SK-N-SH (cell line): ENCODE data around the gene APP. TPM values are rescaled to one million over a fixed set of nuclear protein-coding genes. Genes with fewer than 3 reads are reported as not detected.

Source experiments
- CTCF ChIA-PET: fragments of 300-600, 350-600 bp; formaldehyde crosslinking; extraction: SDS; loops from one replicate; lab custom pipeline; 2021; lab: Yijun Ruan, JAX
- POLR2A ChIA-PET: fragments of 350-600 bp; sonication (Branson Sonifier 250); formaldehyde crosslinking; extraction: SDS; loops from one replicate; lab custom pipeline; 2020; ENCODE audit warnings: antibody characterized with exemption, inconsistent platforms; lab: Yijun Ruan, JAX
- DNase-seq: peaks from one replicate; pipeline ENCODE4 v3.0.0; 2012
- H2AFZ ChIP-seq: fragments of 200-600 bp; sonication (generic); 2 replicates; pipeline ENCODE4 v1.8.1; 2016; ENCODE audit warnings: antibody characterized with exemption, mild to moderate bottlenecking, low read depth
- H3F3A ChIP-seq: fragments of 200-600 bp; sonication (generic); replicated peaks from 2 replicates; pipeline ENCODE3; 2016; ENCODE audit warnings: antibody characterized with exemption, mild to moderate bottlenecking; ENCODE audit not compliant: insufficient read depth
- H3K27ac ChIP-seq, 2 experiments: fragments of 200-500 bp in 1 of 2; fragments of 200-600 bp in 1 of 2; sonication (Bioruptor generic) in 1 of 2; sonication (generic), shearing (Covaris generic) in 1 of 2; 2 replicates each; pipeline versions ENCODE4 v1.5.1 to v1.6.1; 2014 to 2016; ENCODE audit warnings: low read depth in 2 of 2, inconsistent platforms in 1 of 2, low read length in 1 of 2, mild to moderate bottlenecking in 1 of 2, mixed read lengths in 1 of 2
- H3K27me3 ChIP-seq: fragments of 200-600 bp; sonication (generic), shearing (Covaris generic); 2 replicates; pipeline ENCODE4 v1.6.1; 2016; ENCODE audit warnings: mixed run types; ENCODE audit not compliant: insufficient read depth
- H3K36me3 ChIP-seq, 2 experiments: fragments of 200-500 bp in 1 of 2; fragments of 200-600 bp in 1 of 2; sonication (Bioruptor generic) in 1 of 2; sonication (generic) in 1 of 2; replicated peaks in 1 of 2; 2 replicates each; pipeline versions ENCODE3 to v1.5.1; 2014 to 2016; ENCODE audit warnings: low read length in 1 of 2, mild to moderate bottlenecking in 1 of 2; ENCODE audit not compliant: insufficient read depth in 2 of 2, control insufficient read depth in 1 of 2
- H3K4me1 ChIP-seq, 2 experiments: fragments of 200-500 bp in 1 of 2; fragments of 200-600 bp in 1 of 2; sonication (Bioruptor generic) in 1 of 2; sonication (generic), shearing (Covaris generic) in 1 of 2; 2 replicates each; pipeline versions ENCODE4 v1.5.1 to v1.6.1; 2014 to 2016; ENCODE audit warnings: low read depth in 1 of 2, low read length in 1 of 2, mixed run types in 1 of 2; ENCODE audit not compliant: insufficient read depth in 2 of 2, control insufficient read depth in 1 of 2
- H3K4me2 ChIP-seq: fragments of 200-600 bp; sonication (generic), shearing (Covaris generic); 2 replicates; pipeline ENCODE4 v1.6.1; 2017; ENCODE audit warnings: mixed run types
- H3K4me3 ChIP-seq, 2 experiments: fragments of 200-500 bp in 1 of 2; fragments of 200-600 bp in 1 of 2; sonication (Bioruptor generic) in 1 of 2; sonication (generic), shearing (Covaris generic) in 1 of 2; 2 replicates each; pipeline versions ENCODE4 v1.5.1 to v1.8.1; 2014 to 2016; ENCODE audit warnings: low read depth in 2 of 2, inconsistent platforms in 1 of 2, low read length in 1 of 2, mild to moderate bottlenecking in 1 of 2, mixed read lengths in 1 of 2, moderate library complexity in 1 of 2
- H3K79me2 ChIP-seq: fragments of 200-600 bp; sonication (generic); 2 replicates; pipeline ENCODE4 v1.8.1; 2017; ENCODE audit warnings: mild to moderate bottlenecking; ENCODE audit not compliant: insufficient read depth
- H3K9ac ChIP-seq: fragments of 200-600 bp; sonication (generic); 2 replicates; pipeline ENCODE4 v1.6.1; 2017; ENCODE audit warnings: mixed run types
- H3K9me2 ChIP-seq: fragments of 200-600 bp; sonication (generic); 2 replicates; pipeline ENCODE4 v1.6.1; 2017; ENCODE audit warnings: mixed run types
- H3K9me3 ChIP-seq: fragments of 200-600 bp; sonication (generic); 2 replicates; pipeline ENCODE4 v1.6.1; 2017; ENCODE audit warnings: mixed run types, mild to moderate bottlenecking, moderate library complexity
- H4K20me1 ChIP-seq: fragments of 200-600 bp; sonication (generic); 2 replicates; pipeline ENCODE4 v1.6.1; 2017; ENCODE audit warnings: mild to moderate bottlenecking, mixed run types; ENCODE audit not compliant: insufficient read depth
- CHD2 ChIP-seq: fragments of 150-350 bp; IDR thresholded peaks from 2 replicates; pipeline ENCODE4 v1.6.1; 2018; ENCODE audit warnings: low read length; ENCODE audit not compliant: partially characterized antibody
- EP300 ChIP-seq, 2 experiments: IDR thresholded peaks; 2 replicates each; pipeline versions ENCODE4 v1.4.0 to v1.6.1; 2012; ENCODE audit warnings: borderline replicate concordance in 1 of 2, low read depth in 1 of 2, low read length in 1 of 2
- EZH2phosphoT487 ChIP-seq: fragments of 200-600 bp; sonication (generic); IDR thresholded peaks from 2 replicates; pipeline ENCODE4 v1.6.1; 2017; ENCODE audit warnings: low read depth, mixed run types, mild to moderate bottlenecking, antibody characterized with exemption, moderate library complexity, borderline replicate concordance
- FOXM1 ChIP-seq: IDR thresholded peaks from 2 replicates; pipeline ENCODE4 v1.4.0; 2012; ENCODE audit warnings: low read depth, mild to moderate bottlenecking
- GABPA ChIP-seq: IDR thresholded peaks from 2 replicates; pipeline ENCODE4 v1.4.0; 2012; ENCODE audit warnings: low read depth, mild to moderate bottlenecking
- GATA2 ChIP-seq: sonication (generic); formaldehyde crosslinking; IDR thresholded peaks from 2 replicates; pipeline ENCODE4 v1.5.0; 2020; ENCODE audit warnings: mild to moderate bottlenecking, missing genetic modification reagents
- MEF2A ChIP-seq: IDR thresholded peaks from 2 replicates; pipeline ENCODE4 v1.4.0; 2012; ENCODE audit warnings: low read depth, borderline replicate concordance
- NFIC ChIP-seq: IDR thresholded peaks from 2 replicates; pipeline ENCODE4 v1.4.0; 2012; ENCODE audit warnings: borderline replicate concordance
- NRF1 ChIP-seq: IDR thresholded peaks from 2 replicates; pipeline ENCODE4 v1.6.1; 2012; ENCODE audit warnings: low read depth, mild to moderate bottlenecking, low read length
- POLR2AphosphoS5 ChIP-seq: IDR thresholded peaks from 2 replicates; pipeline ENCODE4 v1.6.1; 2012; ENCODE audit warnings: low read depth, low read length
- RAD21 ChIP-seq: IDR thresholded peaks from 2 replicates; pipeline ENCODE4 v1.6.1; 2012; ENCODE audit warnings: mild to moderate bottlenecking, low read length
- RCOR1 ChIP-seq: fragments of 150-350 bp; IDR thresholded peaks from 2 replicates; pipeline ENCODE4 v1.6.1; 2017; ENCODE audit warnings: antibody characterized with exemption, low read length
- REST ChIP-seq: IDR thresholded peaks from 2 replicates; pipeline ENCODE4 v1.6.1; 2012; ENCODE audit warnings: mild to moderate bottlenecking, low read depth, low read length, moderate library complexity
- RFX5 ChIP-seq: IDR thresholded peaks from 2 replicates; pipeline ENCODE4 v1.6.1; 2012; ENCODE audit warnings: mild to moderate bottlenecking, improper control_type of control experiment, low read length
- TAF1 ChIP-seq: IDR thresholded peaks from 2 replicates; pipeline ENCODE4 v1.6.1; 2012; ENCODE audit warnings: low read depth, mild to moderate bottlenecking, low read length, moderate library complexity, borderline replicate concordance
- YY1 ChIP-seq: IDR thresholded peaks from 2 replicates; pipeline ENCODE4 v1.4.0; 2012; ENCODE audit warnings: low read depth, mild to moderate bottlenecking
- WGBS: methylation state at CpG from one replicate; pipeline ENCODE4 v1.1.6; 2017; ENCODE audit warnings: low lambda C conversion rate; 5-methylcytosine and 5-hydroxymethylcytosine counted together
- polyA plus RNA-seq, 3 experiments: library from polyadenylated mRNA; depleted of rRNA; stranded (reverse); fragments of >200 nt; gene quantifications; 2 replicates each; pipeline ENCODE4 v1.2.3, GENCODE V29; 2012
- TF ChIP-seq, protein P1 (sequence below): IDR thresholded peaks from 2 replicates; pipeline ENCODE4; 2012
- TF ChIP-seq, protein P2 (sequence below): IDR thresholded peaks from 2 replicates; pipeline ENCODE4 v1.4.0; 2012; ENCODE audit warnings: low read depth, borderline replicate concordance
- TF ChIP-seq, protein P3 (sequence below): IDR thresholded peaks from 2 replicates; pipeline ENCODE4 v1.4.0; 2012; ENCODE audit warnings: low read depth, borderline replicate concordance

Gene APP
- polyA plus RNA-seq, 1 of the 3 experiments (the other 2 are of a cell fraction) = 780 TPM

GRCh38 chr21:25857308-25858074, 313.1 kb downstream of the APP start:
- no peaks in the 10 kb centered on the region for H3K36me3 ChIP-seq
- no peak overlapping the region for H3K27ac ChIP-seq
- no peaks in the 10 kb centered on the region for H3K27me3 ChIP-seq
- no peaks in the 10 kb centered on the region for H3K9me3 ChIP-seq
- no peaks in the 10 kb centered on the region for H4K20me1 ChIP-seq
- no peak overlapping the region for H2AFZ ChIP-seq
- no peaks in the 10 kb centered on the region for H3K4me1 ChIP-seq
- H3K4me2 ChIP-seq = no peak overlapping the region
- H3K9me2 ChIP-seq = no peaks in the 10 kb centered on the region
- TF ChIP-seq REST (no peak), GATA2 (CRISPR knock-in tag) (no peak)
- 52% methylated on average over 6 of the region's 6 CpGs for whole genome bisulfite sequencing
- H3K4me3 ChIP-seq = no peak overlapping the region
- CTCF ChIA-PET = no interaction called here
- H3K79me2 ChIP-seq = no peaks in the 10 kb centered on the region
- no peaks in the 10 kb centered on the region for H3F3A ChIP-seq
- DNase-seq = no peak
- H3K9ac ChIP-seq = no peak overlapping the region
- POLR2A ChIA-PET = no interaction called here

GRCh38 chr21:25855576-25855975, 315.0 kb downstream of the APP start:
- CTCF ChIA-PET = no interaction called here
- TF ChIP-seq, protein P1, sequence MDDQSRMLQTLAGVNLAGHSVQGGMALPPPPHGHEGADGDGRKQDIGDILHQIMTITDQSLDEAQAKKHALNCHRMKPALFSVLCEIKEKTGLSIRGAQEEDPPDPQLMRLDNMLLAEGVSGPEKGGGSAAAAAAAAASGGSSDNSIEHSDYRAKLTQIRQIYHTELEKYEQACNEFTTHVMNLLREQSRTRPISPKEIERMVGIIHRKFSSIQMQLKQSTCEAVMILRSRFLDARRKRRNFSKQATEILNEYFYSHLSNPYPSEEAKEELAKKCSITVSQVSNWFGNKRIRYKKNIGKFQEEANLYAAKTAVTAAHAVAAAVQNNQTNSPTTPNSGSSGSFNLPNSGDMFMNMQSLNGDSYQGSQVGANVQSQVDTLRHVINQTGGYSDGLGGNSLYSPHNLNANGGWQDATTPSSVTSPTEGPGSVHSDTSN = no peak
- TF ChIP-seq, protein P2, sequence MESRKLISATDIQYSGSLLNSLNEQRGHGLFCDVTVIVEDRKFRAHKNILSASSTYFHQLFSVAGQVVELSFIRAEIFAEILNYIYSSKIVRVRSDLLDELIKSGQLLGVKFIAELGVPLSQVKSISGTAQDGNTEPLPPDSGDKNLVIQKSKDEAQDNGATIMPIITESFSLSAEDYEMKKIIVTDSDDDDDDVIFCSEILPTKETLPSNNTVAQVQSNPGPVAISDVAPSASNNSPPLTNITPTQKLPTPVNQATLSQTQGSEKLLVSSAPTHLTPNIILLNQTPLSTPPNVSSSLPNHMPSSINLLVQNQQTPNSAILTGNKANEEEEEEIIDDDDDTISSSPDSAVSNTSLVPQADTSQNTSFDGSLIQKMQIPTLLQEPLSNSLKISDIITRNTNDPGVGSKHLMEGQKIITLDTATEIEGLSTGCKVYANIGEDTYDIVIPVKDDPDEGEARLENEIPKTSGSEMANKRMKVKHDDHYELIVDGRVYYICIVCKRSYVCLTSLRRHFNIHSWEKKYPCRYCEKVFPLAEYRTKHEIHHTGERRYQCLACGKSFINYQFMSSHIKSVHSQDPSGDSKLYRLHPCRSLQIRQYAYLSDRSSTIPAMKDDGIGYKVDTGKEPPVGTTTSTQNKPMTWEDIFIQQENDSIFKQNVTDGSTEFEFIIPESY = no peak
- TF ChIP-seq MEF2A (no peak), RCOR1 (no peak), NRF1 (no peak), RFX5 (no peak), CHD2 (no peak), GABPA (no peak), FOXM1 (no peak), RAD21 (no peak), POLR2AphosphoS5 (no peak), EP300 (IDR thresholded peaks at IDR 0.05; ENCODE audit: borderline replicate concordance in 1 of 2, low read depth in 1 of 2, low read length in 1 of 2) (no peak), YY1 (no peak), EZH2phosphoT487 (no peak), NFIC (no peak), TAF1 (no peak)
- TF ChIP-seq, protein P3, sequence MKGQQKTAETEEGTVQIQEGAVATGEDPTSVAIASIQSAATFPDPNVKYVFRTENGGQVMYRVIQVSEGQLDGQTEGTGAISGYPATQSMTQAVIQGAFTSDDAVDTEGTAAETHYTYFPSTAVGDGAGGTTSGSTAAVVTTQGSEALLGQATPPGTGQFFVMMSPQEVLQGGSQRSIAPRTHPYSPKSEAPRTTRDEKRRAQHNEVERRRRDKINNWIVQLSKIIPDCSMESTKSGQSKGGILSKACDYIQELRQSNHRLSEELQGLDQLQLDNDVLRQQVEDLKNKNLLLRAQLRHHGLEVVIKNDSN = no peak

More at GRCh38 chr21:25855576-25855975, 315.0 kb downstream of the APP start:
- Histone ChIP-seq H3K9me2 (no peaks in the 10 kb centered on the region), H3K9me3 (no peaks in the 10 kb centered on the region), H4K20me1 (no peaks in the 10 kb centered on the region), H3K27ac (no peak overlapping the region), H3K4me3 (no peak overlapping the region), H2AFZ (no peak overlapping the region), H3K79me2 (no peaks in the 10 kb centered on the region), H3K9ac (no peak overlapping the region), H3K27me3 (no peaks in the 10 kb centered on the region), H3F3A (no peaks in the 10 kb centered on the region), H3K36me3 (no peaks in the 10 kb centered on the region), H3K4me2 (no peak overlapping the region), H3K4me1 (no peaks in the 10 kb centered on the region)
- POLR2A ChIA-PET = no interaction called here
- WGBS = 58% methylated on average over 5 of the region's 5 CpGs
- no peak for DNase-seq
